GM18868 (cell line): ENCODE results near the gene ARIH1.

ENCODE experiments used
- ATAC-seq: cut with Tn5 transposase; IDR thresholded peaks from one replicate; pipeline ENCODE4 v1.9.1; 2021; ENCODE audit warnings: mild to moderate bottlenecking, moderate library complexity; ENCODE audit not compliant: unreplicated experiment

ARIH1 gene

GRCh38 chr15:72538931-72539330 is 64.8 kb downstream of the ARIH1 start:
- no peak for ATAC-seq

- ATAC-seq = no peak
Measured at GRCh38 chr15:72540606-72541237, 66.6 kb downstream of the ARIH1 start.

GRCh38 chr15:72541674-72542073 is 67.5 kb downstream of the ARIH1 start:
- ATAC-seq = no peak

- no peak for ATAC-seq
Measured at GRCh38 chr15:72545156-72545555, 71.0 kb downstream of the ARIH1 start.

GRCh38 chr15:72554471-72555425 is 80.6 kb downstream of the ARIH1 start:
- no peak for ATAC-seq

- no peak for ATAC-seq
Measured at GRCh38 chr15:72559781-72560180, 85.7 kb downstream of the ARIH1 start.

- no peak for ATAC-seq
Measured at GRCh38 chr15:72560458-72560857, 86.3 kb downstream of the ARIH1 start.

GRCh38 chr15:72562386-72562785 is 88.3 kb downstream of the ARIH1 start:
- no peak for ATAC-seq

GRCh38 chr15:72562878-72563277 is 88.7 kb downstream of the ARIH1 start:
- no peak for ATAC-seq

- no peak for ATAC-seq
Measured at GRCh38 chr15:72564091-72564490, 90.0 kb downstream of the ARIH1 start.

- ATAC-seq = no peak
Measured at GRCh38 chr15:72566973-72567372, 92.8 kb downstream of the ARIH1 start.

- ATAC-seq = no peak
Measured at GRCh38 chr15:72570059-72570458, 95.9 kb downstream of the ARIH1 start.

GRCh38 chr15:72579814-72580213 is 105.7 kb downstream of the ARIH1 start:
- no peak for ATAC-seq

GRCh38 chr15:72584006-72584405 is 109.9 kb downstream of the ARIH1 start:
- ATAC-seq = no peak

- no peak for ATAC-seq
Measured at GRCh38 chr15:72585025-72585424, 110.9 kb downstream of the ARIH1 start.

- no peak for ATAC-seq
Measured at GRCh38 chr15:72585476-72586058, 111.4 kb downstream of the ARIH1 start.

- ATAC-seq = no peak
Measured at GRCh38 chr15:72588096-72588495, 114.0 kb downstream of the ARIH1 start.

GRCh38 chr15:72590427-72590826 is 116.3 kb downstream of the ARIH1 start:
- ATAC-seq = no peak

- ATAC-seq = no peak
Measured at GRCh38 chr15:72591361-72591760, 117.2 kb downstream of the ARIH1 start.

- ATAC-seq = no peak
Measured at GRCh38 chr15:72592097-72592496, 118.0 kb downstream of the ARIH1 start.

GRCh38 chr15:72592676-72593075 is 118.5 kb downstream of the ARIH1 start:
- ATAC-seq = no peak

- ATAC-seq = no peak
Measured at GRCh38 chr15:72593838-72594237, 119.7 kb downstream of the ARIH1 start.
